ENCODE data around the gene CYGB. TPM values are rescaled to one million over a fixed set of nuclear protein-coding genes. Genes with fewer than 3 reads are reported as not detected.

The CYGB gene
- total and polyA plus RNA-seq, 2 of the 13 experiments (the other 11 are each of a cell fraction or from before 2014, with no cell fraction given), result 18.9 to 27.1 TPM

GRCh38 chr17:76501827-76502307, 35.6 kb downstream of the CYGB start (continued):
- TF ChIP-seq ZNF841 (CRISPR knock-in tag; IDR thresholded peaks at IDR 0.05; ENCODE audit: borderline replicate concordance), result no peak
- no peak for TF ChIP-seq DRAP1 (CRISPR knock-in tag; IDR thresholded peaks at IDR 0.05)
- TF ChIP-seq TBX3 (IDR thresholded peaks at IDR 0.05; ENCODE audit: borderline replicate concordance), result no peak
- no peak for TF ChIP-seq ATF7-NPFF (CRISPR knock-in tag; IDR thresholded peaks at IDR 0.05; ENCODE audit: low read depth)
- TF ChIP-seq, protein P1, sequence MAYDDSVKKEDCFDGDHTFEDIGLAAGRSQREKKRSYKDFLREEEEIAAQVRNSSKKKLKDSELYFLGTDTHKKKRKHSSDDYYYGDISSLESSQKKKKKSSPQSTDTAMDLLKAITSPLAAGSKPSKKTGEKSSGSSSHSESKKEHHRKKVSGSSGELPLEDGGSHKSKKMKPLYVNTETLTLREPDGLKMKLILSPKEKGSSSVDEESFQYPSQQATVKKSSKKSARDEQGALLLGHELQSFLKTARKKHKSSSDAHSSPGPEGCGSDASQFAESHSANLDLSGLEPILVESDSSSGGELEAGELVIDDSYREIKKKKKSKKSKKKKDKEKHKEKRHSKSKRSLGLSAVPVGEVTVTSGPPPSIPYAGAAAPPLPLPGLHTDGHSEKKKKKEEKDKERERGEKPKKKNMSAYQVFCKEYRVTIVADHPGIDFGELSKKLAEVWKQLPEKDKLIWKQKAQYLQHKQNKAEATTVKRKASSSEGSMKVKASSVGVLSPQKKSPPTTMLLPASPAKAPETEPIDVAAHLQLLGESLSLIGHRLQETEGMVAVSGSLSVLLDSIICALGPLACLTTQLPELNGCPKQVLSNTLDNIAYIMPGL (CRISPR knock-in tag; IDR thresholded peaks at IDR 0.05; ENCODE audit: borderline replicate concordance in 1 of 2, low read depth in 1 of 2), result peak in 1 of 2 experiments; percentile 10; a peak in 1 of 4 replicates
- no peak; the same call in 1 of the 2 replicates for TF ChIP-seq ZNF34 (CRISPR knock-in tag; IDR thresholded peaks at IDR 0.05; ENCODE audit: borderline replicate concordance)
- TF ChIP-seq HOXD1 (CRISPR knock-in tag; IDR thresholded peaks at IDR 0.05), result no peak
- TF ChIP-seq TBX2 (CRISPR knock-in tag; IDR thresholded peaks at IDR 0.05; ENCODE audit: borderline replicate concordance), result peak; percentile 77
- TF ChIP-seq ZNF616 (CRISPR knock-in tag; IDR thresholded peaks at IDR 0.05; ENCODE audit: low read depth), result 0 out of 2 replicates have a peak, but pooled peaks have one; percentile 25
- TF ChIP-seq NFYC (CRISPR knock-in tag; IDR thresholded peaks at IDR 0.05), result no peak
- TF ChIP-seq KDM5A (IDR thresholded peaks at IDR 0.05; ENCODE audit: borderline replicate concordance, low read length), result no peak
- TF ChIP-seq, protein P2, sequence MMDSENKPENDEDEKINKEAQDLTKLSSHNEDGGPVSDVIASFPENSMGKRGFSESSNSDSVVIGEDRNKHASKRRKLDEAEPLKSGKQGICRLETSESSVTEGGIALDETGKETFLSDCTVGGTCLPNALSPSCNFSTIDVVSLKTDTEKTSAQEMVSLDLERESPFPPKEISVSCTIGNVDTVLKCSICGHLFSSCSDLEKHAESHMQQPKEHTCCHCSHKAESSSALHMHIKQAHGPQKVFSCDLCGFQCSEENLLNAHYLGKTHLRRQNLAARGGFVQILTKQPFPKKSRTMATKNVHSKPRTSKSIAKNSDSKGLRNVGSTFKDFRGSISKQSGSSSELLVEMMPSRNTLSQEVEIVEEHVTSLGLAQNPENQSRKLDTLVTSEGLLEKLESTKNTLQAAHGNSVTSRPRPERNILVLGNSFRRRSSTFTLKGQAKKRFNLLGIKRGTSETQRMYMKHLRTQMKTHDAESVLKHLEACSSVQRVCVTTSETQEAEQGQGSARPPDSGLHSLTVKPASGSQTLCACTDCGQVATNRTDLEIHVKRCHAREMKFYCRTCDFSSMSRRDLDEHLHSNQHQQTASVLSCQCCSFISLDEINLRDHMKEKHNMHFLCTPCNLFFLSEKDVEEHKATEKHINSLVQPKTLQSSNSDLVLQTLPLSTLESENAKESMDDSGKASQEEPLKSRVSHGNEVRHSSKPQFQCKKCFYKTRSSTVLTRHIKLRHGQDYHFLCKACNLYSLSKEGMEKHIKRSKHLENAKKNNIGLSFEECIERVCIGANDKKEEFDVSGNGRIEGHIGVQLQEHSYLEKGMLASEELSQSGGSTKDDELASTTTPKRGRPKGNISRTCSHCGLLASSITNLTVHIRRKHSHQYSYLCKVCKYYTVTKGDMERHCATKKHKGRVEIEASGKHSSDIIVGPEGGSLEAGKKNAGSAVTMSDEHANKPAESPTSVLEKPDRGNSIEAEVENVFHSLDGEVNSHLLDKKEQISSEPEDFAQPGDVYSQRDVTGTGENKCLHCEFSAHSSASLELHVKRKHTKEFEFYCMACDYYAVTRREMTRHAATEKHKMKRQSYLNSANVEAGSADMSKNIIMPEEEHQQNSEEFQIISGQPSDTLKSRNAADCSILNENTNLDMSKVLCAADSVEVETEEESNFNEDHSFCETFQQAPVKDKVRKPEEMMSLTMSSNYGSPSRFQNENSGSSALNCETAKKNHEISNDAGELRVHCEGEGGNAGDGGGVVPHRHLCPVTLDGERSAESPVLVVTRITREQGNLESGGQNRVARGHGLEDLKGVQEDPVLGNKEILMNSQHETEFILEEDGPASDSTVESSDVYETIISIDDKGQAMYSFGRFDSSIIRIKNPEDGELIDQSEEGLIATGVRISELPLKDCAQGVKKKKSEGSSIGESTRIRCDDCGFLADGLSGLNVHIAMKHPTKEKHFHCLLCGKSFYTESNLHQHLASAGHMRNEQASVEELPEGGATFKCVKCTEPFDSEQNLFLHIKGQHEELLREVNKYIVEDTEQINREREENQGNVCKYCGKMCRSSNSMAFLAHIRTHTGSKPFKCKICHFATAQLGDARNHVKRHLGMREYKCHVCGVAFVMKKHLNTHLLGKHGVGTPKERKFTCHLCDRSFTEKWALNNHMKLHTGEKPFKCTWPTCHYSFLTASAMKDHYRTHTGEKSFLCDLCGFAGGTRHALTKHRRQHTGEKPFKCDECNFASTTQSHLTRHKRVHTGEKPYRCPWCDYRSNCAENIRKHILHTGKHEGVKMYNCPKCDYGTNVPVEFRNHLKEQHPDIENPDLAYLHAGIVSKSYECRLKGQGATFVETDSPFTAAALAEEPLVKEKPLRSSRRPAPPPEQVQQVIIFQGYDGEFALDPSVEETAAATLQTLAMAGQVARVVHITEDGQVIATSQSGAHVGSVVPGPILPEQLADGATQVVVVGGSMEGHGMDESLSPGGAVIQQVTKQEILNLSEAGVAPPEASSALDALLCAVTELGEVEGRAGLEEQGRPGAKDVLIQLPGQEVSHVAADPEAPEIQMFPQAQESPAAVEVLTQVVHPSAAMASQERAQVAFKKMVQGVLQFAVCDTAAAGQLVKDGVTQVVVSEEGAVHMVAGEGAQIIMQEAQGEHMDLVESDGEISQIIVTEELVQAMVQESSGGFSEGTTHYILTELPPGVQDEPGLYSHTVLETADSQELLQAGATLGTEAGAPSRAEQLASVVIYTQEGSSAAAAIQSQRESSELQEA (CRISPR knock-in tag; IDR thresholded peaks at IDR 0.05; ENCODE audit: not compliant biosample characterization), result peak; percentile 80
- peak; percentile 70; the same call in 1 of the 2 replicates for TF ChIP-seq ZFP91 (CRISPR knock-in tag; IDR thresholded peaks at IDR 0.05; ENCODE audit: borderline replicate concordance)
- no peak for TF ChIP-seq ZFAT (CRISPR knock-in tag; conservative IDR thresholded peaks at IDR 0.05)
- no peak for TF ChIP-seq ZBTB21 (CRISPR knock-in tag; IDR thresholded peaks at IDR 0.05)
